Neutrophil (primary cell): ENCODE data around the gene OR2M5.

Source experiments
- H3K27ac ChIP-seq: fragments of 200-600 bp; sonication (generic); 2 replicates; pipeline ENCODE4 v1.5.1; 2016; ENCODE audit warnings: mild to moderate bottlenecking, moderate library complexity
- H3K27me3 ChIP-seq: fragments of 200-600 bp; sonication (generic); 2 replicates; pipeline ENCODE4 v1.6.0; 2016; ENCODE audit warnings: mild to moderate bottlenecking
- H3K36me3 ChIP-seq: fragments of 200-600 bp; sonication (generic); 2 replicates; pipeline ENCODE4 v1.5.1; 2017
- H3K4me1 ChIP-seq, 2 experiments: fragments of 200-600 bp in 1 of 2; sonication (generic) in 1 of 2; 1 replicate in 1 of 2; 2 replicates in 1 of 2; pipeline versions ENCODE4 v1.5.1 to v1.6.1; 2013 to 2016; ENCODE audit warnings: low read depth in 1 of 2, low read length in 1 of 2, mild to moderate bottlenecking in 1 of 2, moderate library complexity in 1 of 2; ENCODE audit not compliant: control insufficient read depth in 1 of 2, insufficient read depth in 1 of 2
- H3K4me3 ChIP-seq, 2 experiments: fragments of 200-600 bp in 1 of 2; sonication (generic) in 1 of 2; 1 replicate in 1 of 2; 2 replicates in 1 of 2; pipeline ENCODE4 v1.5.1; 2013 to 2016; ENCODE audit warnings: low read depth in 1 of 2, low read length in 1 of 2, mild to moderate bottlenecking in 1 of 2, moderate library complexity in 1 of 2
- H3K9me3 ChIP-seq: fragments of 200-600 bp; sonication (generic); 2 replicates; pipeline ENCODE4 v1.5.1; 2016
- TF ChIP-seq, protein P1 (sequence below): fragments of 200-600 bp; sonication (generic); IDR thresholded peaks from 2 replicates; pipeline ENCODE4 v1.5.1; 2016; ENCODE audit warnings: antibody characterized with exemption

OR2M5 gene

GRCh38 chr1:248144513-248145198 lies at the start of gene OR2M5:
Gene OR2M5 (plus strand): TSS chr1:248145148. CDS start chr1:248145148, 0 bp downstream.
- Histone ChIP-seq H3K9me3 (no peaks in the 10 kb centered on the region), H3K27ac (no peak within 1 kb of the TSS), H3K36me3 (no peaks in the 10 kb centered on the region), H3K4me3 (no peak within 1 kb of the TSS), H3K4me1 (no peaks in the 10 kb centered on the region), H3K27me3 (no peaks in the 10 kb centered on the region)
- TF ChIP-seq, protein P1, sequence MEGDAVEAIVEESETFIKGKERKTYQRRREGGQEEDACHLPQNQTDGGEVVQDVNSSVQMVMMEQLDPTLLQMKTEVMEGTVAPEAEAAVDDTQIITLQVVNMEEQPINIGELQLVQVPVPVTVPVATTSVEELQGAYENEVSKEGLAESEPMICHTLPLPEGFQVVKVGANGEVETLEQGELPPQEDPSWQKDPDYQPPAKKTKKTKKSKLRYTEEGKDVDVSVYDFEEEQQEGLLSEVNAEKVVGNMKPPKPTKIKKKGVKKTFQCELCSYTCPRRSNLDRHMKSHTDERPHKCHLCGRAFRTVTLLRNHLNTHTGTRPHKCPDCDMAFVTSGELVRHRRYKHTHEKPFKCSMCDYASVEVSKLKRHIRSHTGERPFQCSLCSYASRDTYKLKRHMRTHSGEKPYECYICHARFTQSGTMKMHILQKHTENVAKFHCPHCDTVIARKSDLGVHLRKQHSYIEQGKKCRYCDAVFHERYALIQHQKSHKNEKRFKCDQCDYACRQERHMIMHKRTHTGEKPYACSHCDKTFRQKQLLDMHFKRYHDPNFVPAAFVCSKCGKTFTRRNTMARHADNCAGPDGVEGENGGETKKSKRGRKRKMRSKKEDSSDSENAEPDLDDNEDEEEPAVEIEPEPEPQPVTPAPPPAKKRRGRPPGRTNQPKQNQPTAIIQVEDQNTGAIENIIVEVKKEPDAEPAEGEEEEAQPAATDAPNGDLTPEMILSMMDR, result no peak

DNA sequence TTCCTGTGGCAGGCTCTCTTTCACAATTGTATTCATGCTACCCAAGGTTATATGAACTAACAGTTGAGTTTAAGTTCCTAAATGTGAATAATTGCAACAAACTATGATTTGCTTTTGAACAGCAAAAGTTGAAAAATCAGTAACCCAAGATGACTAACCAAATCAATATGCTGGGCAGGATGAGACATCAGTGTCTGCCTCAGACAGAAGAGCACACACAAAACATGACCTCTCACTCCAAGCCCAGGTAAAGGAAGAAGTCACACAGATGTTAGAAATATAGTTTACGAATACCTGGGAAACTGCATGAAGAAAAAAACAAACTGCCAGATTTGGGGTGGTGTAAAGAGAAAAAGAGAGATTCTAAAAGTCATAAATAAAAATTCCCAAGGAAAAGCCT lies 46.4 kb upstream of the OR2M5 start:
- TF ChIP-seq, protein P1, result no peak
- Histone ChIP-seq H3K27me3 (no peaks in the 10 kb centered on the region), H3K27ac (no peak overlapping the region), H3K36me3 (no peaks in the 10 kb centered on the region), H3K9me3 (no peaks in the 10 kb centered on the region), H3K4me1 (no peaks in the 10 kb centered on the region), H3K4me3 (no peak overlapping the region)

GRCh38 chr1:248102847-248103246 lies 42.1 kb upstream of the OR2M5 start:
- no peaks in the 10 kb centered on the region for H3K9me3 ChIP-seq
- no peaks in the 10 kb centered on the region for H3K4me1 ChIP-seq
- no peaks in the 10 kb centered on the region for H3K36me3 ChIP-seq
- H3K27ac ChIP-seq, result no peak overlapping the region
- H3K4me3 ChIP-seq, result no peak overlapping the region
- no peaks in the 10 kb centered on the region for H3K27me3 ChIP-seq
- TF ChIP-seq, protein P1, result no peak

DNA sequence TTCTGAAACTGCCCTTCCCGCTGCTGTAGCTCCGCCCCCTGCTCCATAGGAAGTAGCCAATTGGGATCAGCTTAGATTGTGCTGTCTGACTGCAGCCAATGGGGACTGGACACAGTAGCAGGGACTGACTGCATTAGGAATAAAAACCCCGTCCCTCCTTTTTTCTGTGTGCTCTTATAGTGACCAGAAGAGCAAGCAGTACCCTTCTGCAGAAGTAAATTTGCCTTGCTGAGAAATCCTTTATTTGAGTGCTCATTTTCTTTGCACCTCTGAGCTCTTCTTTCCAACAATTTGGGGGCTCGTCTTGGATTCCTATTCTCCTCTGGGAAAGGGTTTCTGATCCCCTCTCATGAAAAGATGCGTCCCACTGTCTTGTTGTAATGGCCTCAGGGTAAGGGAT lies 33.8 kb upstream of the OR2M5 start:
- Histone ChIP-seq H3K9me3 (peaks cover 10% of the 10 kb centered on the region), H3K4me3 (no peak overlapping the region), H3K36me3 (no peaks in the 10 kb centered on the region), H3K27me3 (no peaks in the 10 kb centered on the region), H3K27ac (no peak overlapping the region), H3K4me1 (no peaks in the 10 kb centered on the region)
- TF ChIP-seq, protein P1, result no peak

GRCh38 chr1:248114890-248115289 lies 30.1 kb upstream of the OR2M5 start:
- no peak overlapping the region for H3K27ac ChIP-seq
- no peaks in the 10 kb centered on the region for H3K27me3 ChIP-seq
- no peaks in the 10 kb centered on the region for H3K4me1 ChIP-seq
- TF ChIP-seq, protein P1, result no peak
- no peaks in the 10 kb centered on the region for H3K36me3 ChIP-seq
- no peak overlapping the region for H3K4me3 ChIP-seq
- peaks cover 10% of the 10 kb centered on the region for H3K9me3 ChIP-seq
